H1 (cell line): ENCODE data around the gene NR4A2. TPM values are rescaled to one million over a fixed set of nuclear protein-coding genes. Genes with fewer than 3 reads are reported as not detected.
A peak's percentile ranks its signal among the peaks of the same experiment; 100 is the strongest.

Source experiments
- CTCF ChIA-PET: fragments of 300-600 bp; sonication (Branson Sonifier 250); formaldehyde crosslinking; loops from one replicate; lab custom pipeline; 2021; ENCODE audit not compliant: partially characterized antibody; lab: Charles Lee
- POLR2A ChIA-PET: fragments of 300-600 bp; sonication (Branson Sonifier 250); formaldehyde crosslinking; loops from one replicate; lab custom pipeline; 2021; ENCODE audit warnings: inconsistent platforms; ENCODE audit not compliant: partially characterized antibody; lab: Charles Lee
- DNase-seq, 2 experiments: peaks; one replicate each; pipeline versions ENCODE4 v3.0.0 to v3.0.0-alpha.2; 2010 to 2022; ENCODE audit warnings: low spot score in 2 of 2, low read depth in 1 of 2, mixed read lengths in 1 of 2
- FAIRE-seq: peaks from 2 replicates; lab custom pipeline; 2011; peaks lifted over from hg19 to GRCh38; lab: Jason Lieb, UNC
- H2AFZ ChIP-seq: 2 replicates; pipeline ENCODE4 v1.8.1; 2012; ENCODE audit warnings: low read length, inconsistent platforms
- H2AK5ac ChIP-seq: 2 replicates; pipeline ENCODE4 v1.6.1; 2013; ENCODE audit warnings: low read depth, low read length
- H2BK120ac ChIP-seq: replicated peaks from 2 replicates; pipeline ENCODE3; 2013; ENCODE audit warnings: low read depth, low read length, inconsistent platforms
- H2BK12ac ChIP-seq: 2 replicates; pipeline ENCODE4 v1.6.1; 2013; ENCODE audit warnings: low read depth, low read length
- H2BK15ac ChIP-seq: 2 replicates; pipeline ENCODE4 v1.6.1; 2013; ENCODE audit warnings: low read length
- H2BK20ac ChIP-seq: 2 replicates; pipeline ENCODE4 v1.6.1; 2013; ENCODE audit warnings: low read length
- H2BK5ac ChIP-seq: 2 replicates; pipeline ENCODE4 v1.6.1; 2013; ENCODE audit warnings: low read depth, low read length
- H3K14ac ChIP-seq: 2 replicates; pipeline ENCODE4 v1.6.1; 2013; ENCODE audit warnings: inconsistent platforms; ENCODE audit not compliant: insufficient read length
- H3K18ac ChIP-seq: 2 replicates; pipeline ENCODE4 v1.6.1; 2013; ENCODE audit warnings: low read length; ENCODE audit errors: extremely low read depth
- H3K23ac ChIP-seq: 2 replicates; pipeline ENCODE4 v1.6.1; 2013; ENCODE audit warnings: inconsistent platforms; ENCODE audit not compliant: insufficient read length
- H3K23me2 ChIP-seq: 2 replicates; pipeline ENCODE4 v1.6.1; 2013; ENCODE audit warnings: low read depth, low read length
- H3K27ac ChIP-seq: 2 replicates; pipeline ENCODE4 v1.6.1; 2011; ENCODE audit warnings: low read depth, low read length, inconsistent platforms
- H3K27me3 ChIP-seq, 4 experiments: replicated peaks in 1 of 4; 1 replicate in 1 of 4; 2 replicates in 3 of 4; pipeline versions ENCODE4 v1.6.1 to v1.8.1; 2011 to 2013; ENCODE audit warnings: low read length in 3 of 4, mild to moderate bottlenecking in 3 of 4, inconsistent platforms in 2 of 4, mixed read lengths in 2 of 4, moderate library complexity in 1 of 4; ENCODE audit not compliant: control insufficient read depth in 3 of 4, insufficient read depth in 3 of 4; ENCODE audit errors: extremely low read depth in 1 of 4
- H3K36me3 ChIP-seq, 4 experiments: 2 replicates each; pipeline versions ENCODE4 v1.6.1 to v1.8.1; 2011 to 2013; ENCODE audit warnings: mild to moderate bottlenecking in 4 of 4, low read length in 3 of 4, moderate library complexity in 2 of 4, control low read depth in 1 of 4, inconsistent platforms in 1 of 4; ENCODE audit not compliant: insufficient read depth in 4 of 4, control insufficient read depth in 2 of 4
- H3K4ac ChIP-seq: replicated peaks from 2 replicates; pipeline ENCODE3; 2013; ENCODE audit warnings: low read length, low read depth, mixed read lengths, inconsistent platforms; ENCODE audit not compliant: insufficient read length
- H3K4me1 ChIP-seq, 4 experiments: replicated peaks in 1 of 4; 1 replicate in 1 of 4; 2 replicates in 3 of 4; pipeline versions ENCODE4 v1.6.1 to v1.8.1; 2011 to 2013; ENCODE audit warnings: low read length in 3 of 4, inconsistent platforms in 2 of 4, mixed read lengths in 1 of 4; ENCODE audit not compliant: insufficient read depth in 4 of 4, control insufficient read depth in 3 of 4
- H3K4me2 ChIP-seq, 2 experiments: 2 replicates each; pipeline versions ENCODE4 v1.6.1 to v1.8.1; 2011 to 2013; ENCODE audit warnings: low read depth in 2 of 2, low read length in 2 of 2, control low read depth in 1 of 2, inconsistent platforms in 1 of 2, mild to moderate bottlenecking in 1 of 2; ENCODE audit not compliant: insufficient read depth in 1 of 2
- H3K4me3 ChIP-seq, 4 experiments: fragments of 200-600, 300-600 bp in 1 of 4; sonication (generic), shearing (Covaris generic), sonication (Bioruptor Twin) in 1 of 4; 2 replicates each; pipeline versions ENCODE4 v1.5.1 to v1.8.1; 2011 to 2016; ENCODE audit warnings: low read length in 4 of 4, low read depth in 3 of 4, control low read depth in 2 of 4, inconsistent platforms in 2 of 4, mild to moderate bottlenecking in 2 of 4, mixed read lengths in 1 of 4, moderate library complexity in 1 of 4; ENCODE audit not compliant: insufficient read depth in 2 of 4; ENCODE audit errors: extremely low read depth in 1 of 4
- H3K56ac ChIP-seq: replicated peaks from 2 replicates; pipeline ENCODE3; 2013; ENCODE audit warnings: low read depth, mild to moderate bottlenecking, mixed read lengths, low read length, inconsistent platforms; ENCODE audit not compliant: insufficient read length
- H3K79me1 ChIP-seq: 2 replicates; pipeline ENCODE4 v1.6.1; 2013; ENCODE audit warnings: low read depth, low read length, control low read depth
- H3K79me2 ChIP-seq, 2 experiments: 2 replicates each; pipeline versions ENCODE4 v1.6.1 to v1.8.1; 2012 to 2013; ENCODE audit warnings: low read length in 2 of 2, mild to moderate bottlenecking in 2 of 2, inconsistent platforms in 1 of 2; ENCODE audit not compliant: insufficient read depth in 2 of 2, control insufficient read depth in 1 of 2
- H3K9ac ChIP-seq, 4 experiments: replicated peaks in 1 of 4; 1 replicate in 1 of 4; 2 replicates in 3 of 4; pipeline versions ENCODE4 v1.6.1 to v1.8.1; 2011 to 2013; ENCODE audit warnings: low read depth in 3 of 4, low read length in 3 of 4, control low read depth in 2 of 4, mild to moderate bottlenecking in 2 of 4, moderate library complexity in 2 of 4, inconsistent platforms in 1 of 4; ENCODE audit errors: extremely low read depth in 1 of 4
- H3K9me3 ChIP-seq, 2 experiments: 2 replicates each; pipeline versions ENCODE4 v1.6.1 to v1.8.1; 2012 to 2013; ENCODE audit warnings: mild to moderate bottlenecking in 2 of 2, moderate library complexity in 2 of 2, control low read depth in 1 of 2, inconsistent platforms in 1 of 2, low read depth in 1 of 2, low read length in 1 of 2, mixed read lengths in 1 of 2; ENCODE audit not compliant: insufficient read depth in 2 of 2
- H4K20me1 ChIP-seq, 2 experiments: replicated peaks in 1 of 2; 2 replicates each; pipeline versions ENCODE3 to v1.8.1; 2011 to 2013; ENCODE audit warnings: inconsistent platforms in 2 of 2, low read length in 2 of 2, mild to moderate bottlenecking in 1 of 2; ENCODE audit not compliant: insufficient read depth in 2 of 2, control insufficient read depth in 1 of 2
- H4K5ac ChIP-seq: 2 replicates; pipeline ENCODE4 v1.6.1; 2013; ENCODE audit warnings: low read length, low read depth, mixed read lengths, inconsistent platforms; ENCODE audit not compliant: insufficient read length
- H4K8ac ChIP-seq: 2 replicates; pipeline ENCODE4 v1.8.0; 2013; ENCODE audit warnings: mild to moderate bottlenecking, moderate library complexity, low read length, inconsistent platforms; ENCODE audit not compliant: insufficient read depth; ENCODE audit errors: extremely low read depth
- H4K91ac ChIP-seq: replicated peaks from 2 replicates; pipeline ENCODE3; 2013; ENCODE audit warnings: low read length, mixed read lengths, inconsistent platforms; ENCODE audit not compliant: insufficient read length
- BCL11A ChIP-seq, 2 experiments: IDR thresholded peaks; one replicate each; pipeline ENCODE4 v1.6.1; 2011; ENCODE audit warnings: low read depth in 2 of 2, low read length in 2 of 2, mild to moderate bottlenecking in 2 of 2
- BRCA1 ChIP-seq: IDR thresholded peaks from 2 replicates; pipeline ENCODE4 v1.6.1; 2012; ENCODE audit warnings: low read depth, low read length, improper control_type of control experiment
- JUN ChIP-seq: IDR thresholded peaks from 2 replicates; pipeline ENCODE4 v1.6.1; 2011; ENCODE audit warnings: low read depth, mild to moderate bottlenecking, improper control_type of control experiment, low read length
- JUND ChIP-seq: IDR thresholded peaks from 2 replicates; pipeline ENCODE4 v1.6.1; 2011; ENCODE audit warnings: mild to moderate bottlenecking, improper control_type of control experiment, low read length
- KDM4A ChIP-seq: IDR thresholded peaks from one replicate; pipeline ENCODE4 v1.7.1; 2012; ENCODE audit warnings: low read depth, mild to moderate bottlenecking, moderate library complexity, low read length, inconsistent platforms; ENCODE audit not compliant: severe bottlenecking
- MAFK ChIP-seq: IDR thresholded peaks from 2 replicates; pipeline ENCODE4 v1.6.1; 2012; ENCODE audit warnings: low read depth, mild to moderate bottlenecking, improper control_type of control experiment, low read length
- RXRA ChIP-seq: IDR thresholded peaks from 2 replicates; pipeline ENCODE4 v1.6.1; 2011; ENCODE audit warnings: low read depth, mild to moderate bottlenecking, low read length, moderate library complexity; ENCODE audit not compliant: insufficient read depth
- WGBS, 2 experiments: shearing (Covaris generic) in 1 of 2; methylation state at CpG; one replicate each; pipeline versions ENCODE4 v1.1.6 to v1.1.7; 2013 to 2015; ENCODE audit warnings: low lambda C conversion rate in 2 of 2, mixed read lengths in 2 of 2, inconsistent platforms in 1 of 2, low coverage in 1 of 2, missing lambda C conversion rate in 1 of 2; ENCODE audit not compliant: insufficient replicate concordance in 2 of 2, insufficient coverage in 1 of 2, insufficient read length in 1 of 2; ENCODE audit errors: extremely low coverage in 1 of 2, missing lambda C conversion rate in 1 of 2; 5-methylcytosine and 5-hydroxymethylcytosine counted together
- polyA plus RNA-seq, 7 experiments: library from polyadenylated mRNA; depleted of rRNA in 3 of 7; stranded (reverse) in 5 of 7; unstranded in 2 of 7; fragments of >200 nt in 5 of 7; fragments of 200-250 nt in 2 of 7; gene quantifications; 1 replicate in 5 of 7; 2 replicates in 1 of 7; 4 replicates in 1 of 7; pipeline versions ENCODE4 v1.2.1 to v1.2.3, GENCODE V29; 2011 to 2013; ENCODE audit warnings: missing spikeins in 2 of 7, mixed read lengths in 2 of 7
- total RNA-seq: library from RNA; stranded (reverse); fragmentation: NEBNext Ultra II Directional; extraction: Animal tissue kit (Norgen Biotek cat#: 25700); gene quantifications from 2 replicates; pipeline ENCODE4 v1.2.1, GENCODE V29; 2021
- TF ChIP-seq, protein P1 (sequence below): IDR thresholded peaks from 2 replicates; pipeline ENCODE4 v1.6.1; 2012; ENCODE audit warnings: inconsistent platforms
- TF ChIP-seq, protein P2 (sequence below): IDR thresholded peaks from 2 replicates; pipeline ENCODE4 v1.6.1; 2011; ENCODE audit warnings: low read length, improper control_type of control experiment
- TF ChIP-seq, protein P3 (sequence below): IDR thresholded peaks from 2 replicates; pipeline ENCODE4 v1.6.1; 2012; ENCODE audit warnings: low read length, inconsistent platforms

The NR4A2 gene
- total and polyA plus RNA-seq, 2 of the 8 experiments (the other 6 are each of a cell fraction or from before 2014, with no cell fraction given) = 0.15 to 1.7 TPM

GRCh38 chr2:156380117-156380645 is 47.7 kb upstream of the NR4A2 start:
- Histone ChIP-seq H3K27ac (no peak overlapping the region), H3K56ac (no peak overlapping the region), H3K9ac (no peak overlapping the region), H3K4me3 (no peak overlapping the region), H2AFZ (no peak overlapping the region), H4K5ac (no peak overlapping the region), H2BK15ac (peak overlapping the region; percentile 72; the same call in 1 of the 2 replicates), H4K8ac (no peak overlapping the region), H2BK20ac (0 out of 2 replicates have a peak overlapping the region, but pooled peaks have one; percentile 18), H4K91ac (no peak overlapping the region), H3K9me3 (peaks cover 4 to 7% of the 10 kb centered on the region in 2 experiments; a peak in 2 of 4 replicates), H3K14ac (no peak overlapping the region), H2BK120ac (no peak overlapping the region), H2BK5ac (no peak overlapping the region), H3K4me2 (no peak overlapping the region), H3K27me3 (no peaks in the 10 kb centered on the region), H2BK12ac (no peak overlapping the region), H3K36me3 (no peaks in the 10 kb centered on the region), H3K18ac (no peak overlapping the region), H3K79me1 (no peaks in the 10 kb centered on the region), H3K4ac (no peak overlapping the region), H3K4me1 (peaks cover 0 to 3% (median 0%) of the 10 kb centered on the region in 4 experiments; a peak in 1 of 7 replicates), H3K79me2 (no peaks in the 10 kb centered on the region), H3K23ac (no peak overlapping the region), H3K23me2 (no peaks in the 10 kb centered on the region), H2AK5ac (no peak overlapping the region), H4K20me1 (no peaks in the 10 kb centered on the region)
- no peak for DNase-seq
- no peak for FAIRE-seq
- ChIA-PET POLR2A (no interaction called here), CTCF (interaction anchor here (1.0 kb wide), 1 partner anchor 45 kb away, joined by 3 read pairs; no protein-coding TSS in a partner anchor)
- WGBS, 2 experiments = 67% methylated on average over 1 of the region's 1 CpG; no CpG with 5 or more reads in 1 of the 2 experiments
- TF ChIP-seq, protein P1, sequence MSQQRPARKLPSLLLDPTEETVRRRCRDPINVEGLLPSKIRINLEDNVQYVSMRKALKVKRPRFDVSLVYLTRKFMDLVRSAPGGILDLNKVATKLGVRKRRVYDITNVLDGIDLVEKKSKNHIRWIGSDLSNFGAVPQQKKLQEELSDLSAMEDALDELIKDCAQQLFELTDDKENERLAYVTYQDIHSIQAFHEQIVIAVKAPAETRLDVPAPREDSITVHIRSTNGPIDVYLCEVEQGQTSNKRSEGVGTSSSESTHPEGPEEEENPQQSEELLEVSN = no peak
- TF ChIP-seq BCL11A (IDR thresholded peaks at IDR 0.05; ENCODE audit: low read depth in 2 of 2, low read length in 2 of 2) (no peak), MAFK (no peak), BRCA1 (no peak), JUN (no peak), JUND (no peak), RXRA (no peak), KDM4A (no peak)
- TF ChIP-seq, protein P2, sequence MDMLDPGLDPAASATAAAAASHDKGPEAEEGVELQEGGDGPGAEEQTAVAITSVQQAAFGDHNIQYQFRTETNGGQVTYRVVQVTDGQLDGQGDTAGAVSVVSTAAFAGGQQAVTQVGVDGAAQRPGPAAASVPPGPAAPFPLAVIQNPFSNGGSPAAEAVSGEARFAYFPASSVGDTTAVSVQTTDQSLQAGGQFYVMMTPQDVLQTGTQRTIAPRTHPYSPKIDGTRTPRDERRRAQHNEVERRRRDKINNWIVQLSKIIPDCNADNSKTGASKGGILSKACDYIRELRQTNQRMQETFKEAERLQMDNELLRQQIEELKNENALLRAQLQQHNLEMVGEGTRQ = no peak
- TF ChIP-seq, protein P3, sequence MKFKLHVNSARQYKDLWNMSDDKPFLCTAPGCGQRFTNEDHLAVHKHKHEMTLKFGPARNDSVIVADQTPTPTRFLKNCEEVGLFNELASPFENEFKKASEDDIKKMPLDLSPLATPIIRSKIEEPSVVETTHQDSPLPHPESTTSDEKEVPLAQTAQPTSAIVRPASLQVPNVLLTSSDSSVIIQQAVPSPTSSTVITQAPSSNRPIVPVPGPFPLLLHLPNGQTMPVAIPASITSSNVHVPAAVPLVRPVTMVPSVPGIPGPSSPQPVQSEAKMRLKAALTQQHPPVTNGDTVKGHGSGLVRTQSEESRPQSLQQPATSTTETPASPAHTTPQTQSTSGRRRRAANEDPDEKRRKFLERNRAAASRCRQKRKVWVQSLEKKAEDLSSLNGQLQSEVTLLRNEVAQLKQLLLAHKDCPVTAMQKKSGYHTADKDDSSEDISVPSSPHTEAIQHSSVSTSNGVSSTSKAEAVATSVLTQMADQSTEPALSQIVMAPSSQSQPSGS = no peak
